Measurements from ENCODE around the gene CIB4.

- no peak for TF ChIP-seq CTCF (IDR thresholded peaks at IDR 0.05)
- TF ChIP-seq POLR2A (IDR thresholded peaks at IDR 0.05), result no peak
- no peak for TF ChIP-seq EP300 (IDR thresholded peaks at IDR 0.05)
Observed at GRCh38 chr2:26654061-26654340, 12.8 kb upstream of the CIB4 start.

All from ovary (tissue), 3 donors.